Measurements from ENCODE around the gene CD3E. TPM values are rescaled to one million over a fixed set of nuclear protein-coding genes. Genes with fewer than 3 reads are reported as not detected.

CD3E gene
- 1 to 10 TPM in 3 of 4 donors, under 1 TPM in 1; 0.38 to 3.4 (median 1.8) TPM for total RNA-seq

- no peak for TF ChIP-seq CTCF (IDR thresholded peaks at IDR 0.05; ENCODE audit: low read depth)
Observed at GRCh38 chr11:118304568-118305248, at the start of gene CD3E. Gene CD3E (plus strand): TSS chr11:118304730. CDS start chr11:118304953, 223 bp downstream.

GRCh38 chr11:118258410-118258809, 46.1 kb upstream of the CD3E start:
- no peak for TF ChIP-seq CTCF (IDR thresholded peaks at IDR 0.05; ENCODE audit: low read depth)

GRCh38 chr11:118259138-118259537, 45.4 kb upstream of the CD3E start:
- no peak for TF ChIP-seq CTCF (IDR thresholded peaks at IDR 0.05; ENCODE audit: low read depth)

- no peak for TF ChIP-seq CTCF (IDR thresholded peaks at IDR 0.05; ENCODE audit: low read depth)
Observed at GRCh38 chr11:118260353-118260752, 44.2 kb upstream of the CD3E start.

- TF ChIP-seq CTCF (IDR thresholded peaks at IDR 0.05; ENCODE audit: low read depth) = no peak
Observed at GRCh38 chr11:118263112-118263511, 41.4 kb upstream of the CD3E start.

- no peak for TF ChIP-seq CTCF (IDR thresholded peaks at IDR 0.05; ENCODE audit: low read depth)
Observed at GRCh38 chr11:118263695-118264568, 40.6 kb upstream of the CD3E start, which contains the start of gene MPZL2. Gene MPZL2 (minus strand): TSS chr11:118264297. CDS start chr11:118264153, 144 bp downstream.
